Liver (tissue), 3 donors: ENCODE data around the gene SNRPA1.

ENCODE experiments used
- SP1 ChIP-seq: IDR thresholded peaks from 2 replicates; pipeline ENCODE4 v1.6.1; 2018; ENCODE audit warnings: antibody characterized with exemption, mild to moderate bottlenecking
- YY1 ChIP-seq: IDR thresholded peaks from 2 replicates; pipeline ENCODE4 v1.6.1; 2016; ENCODE audit warnings: antibody characterized with exemption, mild to moderate bottlenecking
- TF ChIP-seq, protein P1 (sequence below): fragments of 150-350 bp; IDR thresholded peaks from 2 replicates; pipeline ENCODE4 v1.5.1; 2017; ENCODE audit warnings: improper control_type of control experiment, low read depth, low read length; ENCODE audit not compliant: missing input control
- TF ChIP-seq, protein P2 (sequence below): IDR thresholded peaks from 2 replicates; pipeline ENCODE4 v1.6.1; 2016; ENCODE audit warnings: antibody characterized with exemption
- donor health status: healthy.
- donor health status: healthy.

DNA sequence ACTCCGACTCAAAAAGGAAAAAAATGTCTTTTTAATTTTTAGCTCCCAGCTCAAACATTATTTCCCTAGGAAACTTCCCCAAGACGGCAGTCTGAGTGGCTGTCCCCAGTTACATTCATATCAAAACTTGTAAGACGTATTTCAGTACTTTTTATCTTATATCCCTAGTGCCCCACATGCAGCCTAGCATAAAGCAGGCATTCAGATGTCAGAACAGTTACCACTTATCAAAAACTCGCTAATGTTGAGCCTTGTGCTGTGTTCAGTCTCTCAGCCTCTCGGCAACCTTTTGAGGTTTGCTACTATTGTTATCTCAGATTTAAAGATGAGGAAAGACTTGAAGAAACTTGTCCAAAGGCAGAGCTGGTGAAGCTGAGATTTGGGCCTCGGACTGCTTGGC lies 11.1 kb downstream of the SNRPA1 start:
- TF ChIP-seq YY1 (no peak), SP1 (no peak)
- TF ChIP-seq, protein P1, sequence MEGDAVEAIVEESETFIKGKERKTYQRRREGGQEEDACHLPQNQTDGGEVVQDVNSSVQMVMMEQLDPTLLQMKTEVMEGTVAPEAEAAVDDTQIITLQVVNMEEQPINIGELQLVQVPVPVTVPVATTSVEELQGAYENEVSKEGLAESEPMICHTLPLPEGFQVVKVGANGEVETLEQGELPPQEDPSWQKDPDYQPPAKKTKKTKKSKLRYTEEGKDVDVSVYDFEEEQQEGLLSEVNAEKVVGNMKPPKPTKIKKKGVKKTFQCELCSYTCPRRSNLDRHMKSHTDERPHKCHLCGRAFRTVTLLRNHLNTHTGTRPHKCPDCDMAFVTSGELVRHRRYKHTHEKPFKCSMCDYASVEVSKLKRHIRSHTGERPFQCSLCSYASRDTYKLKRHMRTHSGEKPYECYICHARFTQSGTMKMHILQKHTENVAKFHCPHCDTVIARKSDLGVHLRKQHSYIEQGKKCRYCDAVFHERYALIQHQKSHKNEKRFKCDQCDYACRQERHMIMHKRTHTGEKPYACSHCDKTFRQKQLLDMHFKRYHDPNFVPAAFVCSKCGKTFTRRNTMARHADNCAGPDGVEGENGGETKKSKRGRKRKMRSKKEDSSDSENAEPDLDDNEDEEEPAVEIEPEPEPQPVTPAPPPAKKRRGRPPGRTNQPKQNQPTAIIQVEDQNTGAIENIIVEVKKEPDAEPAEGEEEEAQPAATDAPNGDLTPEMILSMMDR, result no peak
- TF ChIP-seq, protein P2, sequence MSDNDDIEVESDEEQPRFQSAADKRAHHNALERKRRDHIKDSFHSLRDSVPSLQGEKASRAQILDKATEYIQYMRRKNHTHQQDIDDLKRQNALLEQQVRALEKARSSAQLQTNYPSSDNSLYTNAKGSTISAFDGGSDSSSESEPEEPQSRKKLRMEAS, result no peak
